ENCODE results near the gene GALNT1. TPM values are rescaled to one million over a fixed set of nuclear protein-coding genes. Genes with fewer than 3 reads are reported as not detected.

The GALNT1 gene
- total and polyA plus RNA-seq, 3 donors from 2014 or later: 27.3 to 67.0 (median 55.7) TPM

DNA sequence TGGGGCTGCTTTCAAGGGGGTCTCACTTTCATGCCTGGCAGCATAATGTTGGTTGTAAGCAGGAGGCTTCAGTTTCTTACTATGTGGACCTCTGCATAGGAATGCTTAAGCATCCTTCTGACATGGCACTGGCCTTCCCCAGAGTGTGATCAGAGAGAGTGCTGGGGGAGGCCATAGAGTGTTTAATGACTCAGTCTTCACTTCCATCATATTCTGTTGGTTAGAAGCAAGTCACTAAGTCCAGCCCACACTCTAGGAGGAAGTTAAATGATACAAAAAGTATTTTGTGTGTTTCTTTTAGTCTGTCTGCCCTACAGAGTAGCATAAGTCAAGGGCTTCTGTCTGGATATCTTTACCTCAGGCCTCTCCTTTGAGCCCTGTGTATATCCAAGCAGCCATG lies 64.9 kb downstream of the GALNT1 start:
- Histone ChIP-seq H3K27me3 (no peaks in the 10 kb centered on the region), H3K9me3 (no peaks in the 10 kb centered on the region), H3K27ac (no peak overlapping the region), H3K36me3 (ENCODE audit: low read depth, missing control alignments) (no peaks in the 10 kb centered on the region), H3K4me1 (no peaks in the 10 kb centered on the region), H3K4me3 (no peak overlapping the region)
- TF ChIP-seq, protein P1, sequence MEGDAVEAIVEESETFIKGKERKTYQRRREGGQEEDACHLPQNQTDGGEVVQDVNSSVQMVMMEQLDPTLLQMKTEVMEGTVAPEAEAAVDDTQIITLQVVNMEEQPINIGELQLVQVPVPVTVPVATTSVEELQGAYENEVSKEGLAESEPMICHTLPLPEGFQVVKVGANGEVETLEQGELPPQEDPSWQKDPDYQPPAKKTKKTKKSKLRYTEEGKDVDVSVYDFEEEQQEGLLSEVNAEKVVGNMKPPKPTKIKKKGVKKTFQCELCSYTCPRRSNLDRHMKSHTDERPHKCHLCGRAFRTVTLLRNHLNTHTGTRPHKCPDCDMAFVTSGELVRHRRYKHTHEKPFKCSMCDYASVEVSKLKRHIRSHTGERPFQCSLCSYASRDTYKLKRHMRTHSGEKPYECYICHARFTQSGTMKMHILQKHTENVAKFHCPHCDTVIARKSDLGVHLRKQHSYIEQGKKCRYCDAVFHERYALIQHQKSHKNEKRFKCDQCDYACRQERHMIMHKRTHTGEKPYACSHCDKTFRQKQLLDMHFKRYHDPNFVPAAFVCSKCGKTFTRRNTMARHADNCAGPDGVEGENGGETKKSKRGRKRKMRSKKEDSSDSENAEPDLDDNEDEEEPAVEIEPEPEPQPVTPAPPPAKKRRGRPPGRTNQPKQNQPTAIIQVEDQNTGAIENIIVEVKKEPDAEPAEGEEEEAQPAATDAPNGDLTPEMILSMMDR (IDR thresholded peaks at IDR 0.05): no peak
- no peak for TF ChIP-seq POLR2A (IDR thresholded peaks at IDR 0.05)
- intact Hi-C loops (cut with DNase I; ENCODE audit: low total_unique reads): no loop called here
- DNase-seq: no peak

DNA sequence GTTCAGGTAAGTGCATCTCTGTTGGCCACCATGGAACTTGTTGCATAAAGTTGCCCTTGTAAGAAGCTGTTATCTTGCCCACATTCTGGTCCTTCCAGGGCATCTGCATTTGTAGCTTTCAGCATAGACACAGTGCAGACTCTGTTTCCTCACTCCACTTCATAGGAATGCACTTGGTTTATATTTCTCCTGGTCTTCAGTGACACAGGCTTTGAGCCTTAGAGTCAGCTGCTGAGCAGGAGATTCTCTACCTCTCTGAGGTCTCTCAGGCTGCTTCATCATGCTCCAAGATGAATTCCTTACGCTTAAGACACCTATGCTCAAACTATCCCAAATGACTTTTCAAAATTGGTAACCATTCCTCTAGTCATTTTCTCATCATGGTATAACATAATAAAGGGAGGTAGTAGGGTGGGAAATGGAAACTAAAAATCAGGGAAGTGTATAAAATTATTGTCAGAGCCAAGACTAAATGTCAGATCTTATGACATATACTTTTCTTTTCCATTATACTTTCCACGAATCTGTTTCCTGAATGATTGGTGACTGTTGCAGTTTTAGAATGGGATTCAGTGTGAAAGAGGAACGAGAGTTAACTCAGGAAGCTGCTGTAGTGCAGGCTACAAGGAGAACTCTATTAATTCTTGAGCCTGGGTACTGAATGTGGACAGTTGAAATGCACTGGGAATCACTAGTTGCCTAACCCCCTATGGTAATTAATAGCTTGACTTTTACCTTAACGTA lies 72.0 kb downstream of the GALNT1 start:
- no peak for TF ChIP-seq POLR2A (IDR thresholded peaks at IDR 0.05)
- TF ChIP-seq, protein P1 (IDR thresholded peaks at IDR 0.05): no peak
- no peak overlapping the region for H3K4me3 ChIP-seq
- no peak for DNase-seq
- no peaks in the 10 kb centered on the region for H3K9me3 ChIP-seq
- no peak overlapping the region for H3K27ac ChIP-seq
- WGBS, 2 donors: 87% methylated on average over 4 of the region's 4 CpGs
- no peaks in the 10 kb centered on the region for H3K27me3 ChIP-seq
- intact Hi-C loops (cut with DNase I; ENCODE audit: low total_unique reads): no loop called here
- no peaks in the 10 kb centered on the region for H3K36me3 ChIP-seq (ENCODE audit: low read depth, missing control alignments)
- no peaks in the 10 kb centered on the region for H3K4me1 ChIP-seq

DNA sequence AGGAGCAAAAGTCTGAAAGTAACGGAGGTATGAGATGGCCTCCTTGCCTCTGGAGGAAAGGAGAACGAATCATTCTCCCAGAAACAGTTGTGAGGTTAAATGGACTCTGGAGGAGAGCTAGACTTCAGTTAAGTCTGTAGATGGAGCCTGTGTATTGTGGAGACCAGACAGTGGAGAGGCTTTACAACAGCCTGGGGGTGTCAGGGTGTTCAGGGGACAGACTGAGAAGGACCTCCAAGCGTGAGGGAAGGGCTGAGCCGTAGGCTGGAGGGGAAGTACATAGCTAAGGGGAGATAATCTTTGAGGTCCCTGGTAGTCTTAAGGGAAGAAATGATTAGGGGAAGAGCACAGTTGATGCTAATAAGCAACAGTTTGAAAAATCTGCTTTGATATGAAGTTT lies 76.6 kb downstream of the GALNT1 start:
- H3K4me1 ChIP-seq: no peaks in the 10 kb centered on the region
- intact Hi-C loops (cut with DNase I; ENCODE audit: low total_unique reads): no loop called here
- 89 to 91% methylated on average over 4 of the region's 4 CpGs for WGBS, 2 donors

DNA sequence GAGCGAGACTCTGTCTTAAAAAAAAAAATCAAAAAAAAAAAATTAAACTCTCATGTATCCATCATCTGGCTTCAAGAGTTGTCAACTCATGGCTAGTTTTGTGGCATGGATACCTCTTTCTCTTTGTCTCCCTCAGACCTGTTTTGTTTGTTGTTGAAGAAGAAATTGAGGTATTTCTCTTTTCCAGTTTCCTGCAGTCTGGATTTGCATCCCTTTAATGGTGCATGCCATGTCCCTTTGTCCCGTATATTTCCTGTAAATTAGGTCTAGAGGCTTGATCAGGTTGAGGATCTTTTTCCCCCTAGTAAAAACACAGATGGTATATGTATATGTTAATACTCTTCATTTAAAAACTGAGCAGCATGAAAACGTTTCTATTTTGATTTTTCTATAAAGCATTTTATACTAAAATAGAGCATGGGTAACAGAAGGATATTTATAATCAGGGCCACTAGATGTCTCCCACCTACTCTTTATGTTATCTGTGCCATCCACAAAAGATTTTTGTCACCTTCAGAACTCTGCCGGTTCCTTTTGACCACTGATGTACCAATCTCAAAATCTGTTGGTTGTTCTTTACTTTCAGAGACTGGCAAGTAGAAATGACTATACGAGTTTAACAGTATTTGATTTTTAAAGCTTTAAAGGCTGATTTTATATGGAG lies 80.1 kb downstream of the GALNT1 start:
- H3K4me1 ChIP-seq: no peaks in the 10 kb centered on the region
- WGBS, 2 donors: 61 to 62% methylated on average over 5 of the region's 5 CpGs
- H3K4me3 ChIP-seq: no peak overlapping the region
- DNase-seq: no peak
- no peak for TF ChIP-seq POLR2A (IDR thresholded peaks at IDR 0.05)
- TF ChIP-seq, protein P1 (IDR thresholded peaks at IDR 0.05): no peak
- H3K36me3 ChIP-seq (ENCODE audit: low read depth, missing control alignments): no peaks in the 10 kb centered on the region
- no peaks in the 10 kb centered on the region for H3K27me3 ChIP-seq
- H3K9me3 ChIP-seq: no peaks in the 10 kb centered on the region
- H3K27ac ChIP-seq: no peak overlapping the region
- intact Hi-C loops (cut with DNase I; ENCODE audit: low total_unique reads): no loop called here

More for the DNA sequence above, 76.6 kb downstream of the GALNT1 start:
- Histone ChIP-seq H3K9me3 (no peaks in the 10 kb centered on the region), H3K4me3 (no peak overlapping the region), H3K27ac (no peak overlapping the region), H3K27me3 (no peaks in the 10 kb centered on the region), H3K36me3 (ENCODE audit: low read depth, missing control alignments) (no peaks in the 10 kb centered on the region)
- no peak for DNase-seq
- TF ChIP-seq, protein P1 (IDR thresholded peaks at IDR 0.05): no peak
- no peak for TF ChIP-seq POLR2A (IDR thresholded peaks at IDR 0.05)

Data from testis (tissue), 3 donors.